ENCODE results near the gene OPN1SW. TPM values are rescaled to one million over a fixed set of nuclear protein-coding genes. Genes with fewer than 3 reads are reported as not detected.

OPN1SW gene
- polyA plus RNA-seq, 1 experiment = not detected

GRCh38 chr7:128742206-128742605, 33.4 kb downstream of the OPN1SW start:
- no peak for TF ChIP-seq CTCF (IDR thresholded peaks at IDR 0.05; ENCODE audit: low read depth, low read length)
- peaks cover 3% of the 10 kb centered on the region; the same call in 1 of the 2 replicates for H3K9me3 ChIP-seq (ENCODE audit: control insufficient read depth, insufficient read depth, low read length)
- H3K4me3 ChIP-seq (ENCODE audit: low read depth, low read length) = peak overlapping the region; percentile 22; the same call in 1 of the 2 replicates
- H3K27ac ChIP-seq (ENCODE audit: low read depth, low read length) = no peak overlapping the region
- DNase-seq (ENCODE audit: low read depth, low spot score) = no peak
- H3K27me3 ChIP-seq (ENCODE audit: control insufficient read depth, insufficient read depth, low read length) = no peaks in the 10 kb centered on the region
- ChIA-PET POLR2A (no interaction called here), CTCF (no interaction called here)

- DNase-seq (ENCODE audit: low read depth, low spot score) = no peak
- ChIA-PET POLR2A (interaction anchor here (0.6 to 1.3 kb wide), 3 partner anchors 10 to 906 kb away, joined by 3 to 4 read pairs (median 3); no protein-coding TSS in a partner anchor), CTCF (interaction anchor here (0.7 to 1.1 kb wide), 2 partner anchors 69 to 75 kb away, joined by 3 read pairs; no protein-coding TSS in a partner anchor)
- no peak for TF ChIP-seq CTCF (IDR thresholded peaks at IDR 0.05; ENCODE audit: low read depth, low read length)
- no peaks in the 10 kb centered on the region for H3K27me3 ChIP-seq (ENCODE audit: control insufficient read depth, insufficient read depth, low read length)
- H3K4me3 ChIP-seq (ENCODE audit: low read depth, low read length) = peak overlapping the region; percentile 97
- H3K27ac ChIP-seq (ENCODE audit: low read depth, low read length) = no peak overlapping the region
- peaks cover 3% of the 10 kb centered on the region; the same call in 1 of the 2 replicates for H3K9me3 ChIP-seq (ENCODE audit: control insufficient read depth, insufficient read depth, low read length)
These were observed 34.1 kb downstream of the OPN1SW start for GRCh38 chr7:128741491-128741890.

GRCh38 chr7:128740996-128741395, 34.6 kb downstream of the OPN1SW start:
- no peak for DNase-seq (ENCODE audit: low read depth, low spot score)
- POLR2A ChIA-PET = interaction anchor here (0.6 to 3.8 kb wide), 3 partner anchors 9 to 907 kb away, joined by 3 to 42 read pairs (median 4); no protein-coding TSS in a partner anchor
- TF ChIP-seq CTCF (IDR thresholded peaks at IDR 0.05; ENCODE audit: low read depth, low read length) = no peak
- CTCF ChIA-PET = interaction anchor here (1.1 kb wide), 1 partner anchor 74 kb away, joined by 3 read pairs; no protein-coding TSS in a partner anchor
- Histone ChIP-seq H3K27ac (ENCODE audit: low read depth, low read length) (no peak overlapping the region), H3K27me3 (ENCODE audit: control insufficient read depth, insufficient read depth, low read length) (no peaks in the 10 kb centered on the region), H3K9me3 (ENCODE audit: control insufficient read depth, insufficient read depth, low read length) (peaks cover 3% of the 10 kb centered on the region; the same call in 1 of the 2 replicates), H3K4me3 (ENCODE audit: low read depth, low read length) (peak overlapping the region; percentile 97)

GRCh38 chr7:128739990-128740682, 35.5 kb downstream of the OPN1SW start:
- Histone ChIP-seq H3K9me3 (ENCODE audit: control insufficient read depth, insufficient read depth, low read length) (peaks cover 3% of the 10 kb centered on the region; the same call in 1 of the 2 replicates), H3K4me3 (ENCODE audit: low read depth, low read length) (peak overlapping the region; percentile 97), H3K27me3 (ENCODE audit: control insufficient read depth, insufficient read depth, low read length) (no peaks in the 10 kb centered on the region), H3K27ac (ENCODE audit: low read depth, low read length) (peak overlapping the region; percentile 98)
- no peak for TF ChIP-seq CTCF (IDR thresholded peaks at IDR 0.05; ENCODE audit: low read depth, low read length)
- CTCF ChIA-PET = interaction anchor here (0.7 to 1.1 kb wide), 3 partner anchors 14 to 102 kb away, joined by 3 to 6 read pairs (median 3); no protein-coding TSS in a partner anchor
- POLR2A ChIA-PET = interaction anchor here (0.6 to 3.8 kb wide), 7 partner anchors 9 to 111 kb away, joined by 3 to 42 read pairs (median 6); no protein-coding TSS in a partner anchor
- DNase-seq (ENCODE audit: low read depth, low spot score) = no peak

All from AG04450 (cell line).